ENCODE data around the gene ANKRD39.

DNA sequence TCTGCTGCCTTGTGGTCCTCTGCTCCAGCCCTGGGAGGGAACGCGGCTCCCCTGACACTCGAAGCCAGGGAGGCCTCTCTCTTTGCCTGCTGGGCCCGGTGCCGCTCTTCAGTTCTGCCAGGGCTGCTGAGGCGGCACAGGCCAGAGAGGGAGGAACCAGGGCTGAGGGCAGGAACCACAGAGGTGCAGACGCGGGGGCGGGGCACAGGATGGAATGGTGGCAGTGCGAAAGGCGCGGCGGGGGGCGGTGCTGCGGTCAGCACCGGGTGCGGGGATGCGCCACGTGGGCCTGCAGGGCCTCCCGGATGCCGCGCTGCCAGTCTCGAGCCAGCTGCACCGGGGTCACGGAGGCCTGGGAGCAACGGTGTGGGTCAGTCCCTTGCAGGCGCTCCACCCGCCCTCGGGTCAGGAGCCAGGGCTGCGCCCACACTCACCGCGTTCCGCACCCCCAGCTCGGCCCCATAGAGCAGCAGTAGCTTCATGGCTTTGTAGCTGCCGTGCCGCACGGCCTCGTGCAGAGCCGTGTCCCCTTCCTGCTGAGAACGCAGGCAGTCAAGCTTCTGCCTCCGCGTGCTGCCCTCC is 18.4 kb downstream of the ANKRD39 start:
- TF ChIP-seq, protein P1, sequence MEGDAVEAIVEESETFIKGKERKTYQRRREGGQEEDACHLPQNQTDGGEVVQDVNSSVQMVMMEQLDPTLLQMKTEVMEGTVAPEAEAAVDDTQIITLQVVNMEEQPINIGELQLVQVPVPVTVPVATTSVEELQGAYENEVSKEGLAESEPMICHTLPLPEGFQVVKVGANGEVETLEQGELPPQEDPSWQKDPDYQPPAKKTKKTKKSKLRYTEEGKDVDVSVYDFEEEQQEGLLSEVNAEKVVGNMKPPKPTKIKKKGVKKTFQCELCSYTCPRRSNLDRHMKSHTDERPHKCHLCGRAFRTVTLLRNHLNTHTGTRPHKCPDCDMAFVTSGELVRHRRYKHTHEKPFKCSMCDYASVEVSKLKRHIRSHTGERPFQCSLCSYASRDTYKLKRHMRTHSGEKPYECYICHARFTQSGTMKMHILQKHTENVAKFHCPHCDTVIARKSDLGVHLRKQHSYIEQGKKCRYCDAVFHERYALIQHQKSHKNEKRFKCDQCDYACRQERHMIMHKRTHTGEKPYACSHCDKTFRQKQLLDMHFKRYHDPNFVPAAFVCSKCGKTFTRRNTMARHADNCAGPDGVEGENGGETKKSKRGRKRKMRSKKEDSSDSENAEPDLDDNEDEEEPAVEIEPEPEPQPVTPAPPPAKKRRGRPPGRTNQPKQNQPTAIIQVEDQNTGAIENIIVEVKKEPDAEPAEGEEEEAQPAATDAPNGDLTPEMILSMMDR (IDR thresholded peaks at IDR 0.05): no peak
- no peak for TF ChIP-seq POLR2A (IDR thresholded peaks at IDR 0.05)

Measured in right lobe of liver (tissue), 4 donors.